Esophagus (tissue), 2 donors: Measurements from ENCODE around the gene SART3. TPM values are rescaled to one million over a fixed set of nuclear protein-coding genes. Genes with fewer than 3 reads are reported as not detected.

Experiments
- H3K27ac ChIP-seq, 2 donors: one replicate each; pipeline ENCODE4 v1.5.1; 2013; ENCODE audit warnings: low read depth in 2 of 2, mild to moderate bottlenecking in 2 of 2, inconsistent platforms in 1 of 2, low read length in 1 of 2, moderate library complexity in 1 of 2
- H3K27me3 ChIP-seq, 2 donors: one replicate each; pipeline ENCODE4 v1.6.1; 2013; ENCODE audit warnings: low read length in 2 of 2, control low read depth in 1 of 2, mild to moderate bottlenecking in 1 of 2; ENCODE audit not compliant: insufficient read depth in 2 of 2, control insufficient read depth in 1 of 2
- H3K36me3 ChIP-seq, 2 donors: one replicate each; pipeline ENCODE4 v1.6.1; 2013; ENCODE audit warnings: low read length in 1 of 2; ENCODE audit not compliant: control insufficient read depth in 2 of 2, insufficient read depth in 2 of 2
- H3K4me1 ChIP-seq, 2 donors: one replicate each; pipeline ENCODE4 v1.6.1; 2013; ENCODE audit warnings: low read length in 1 of 2; ENCODE audit not compliant: control insufficient read depth in 2 of 2, insufficient read depth in 2 of 2
- H3K4me3 ChIP-seq, 2 donors: one replicate each; pipeline ENCODE4 v1.5.1; 2013; ENCODE audit warnings: low read length in 2 of 2, mild to moderate bottlenecking in 2 of 2, low read depth in 1 of 2, moderate library complexity in 1 of 2
- H3K9me3 ChIP-seq, 2 donors: one replicate each; pipeline ENCODE4 v1.6.1; 2013; ENCODE audit warnings: mild to moderate bottlenecking in 2 of 2, low read depth in 1 of 2, low read length in 1 of 2, moderate library complexity in 1 of 2; ENCODE audit not compliant: control insufficient read depth in 2 of 2, insufficient read depth in 1 of 2
- WGBS, 2 donors: extraction: QIAGEN DNeasy Blood & Tissue Kit; methylation state at CpG; one replicate each; pipeline ENCODE4 v1.1.7; 2013; 5-methylcytosine and 5-hydroxymethylcytosine counted together
- polyA plus RNA-seq, 2 donors: library from polyadenylated mRNA; stranded (reverse); fragments of 200-250 nt; gene quantifications; one replicate each; pipeline ENCODE4 v1.2.3, GENCODE V29; 2013
- donor health status: healthy with polysubstance abuse.
- donor health status: Bipolar disorder and iron deficiency.

The SART3 gene
- 10 to 100 TPM; 10.8 to 16.0 TPM for polyA plus RNA-seq

GRCh38 chr12:108560752-108561719 lies at the start of gene SART3:
TSS of gene SART3 (minus strand) at chr12:108561173. CDS start at chr12:108561154, 19 bp downstream.
- no peaks in the 10 kb centered on the region for H3K27me3 ChIP-seq
- peak within 1 kb of the TSS; percentile 97 to 99 for H3K4me3 ChIP-seq
- H3K4me1 ChIP-seq = peaks cover 3 to 9% of the 10 kb centered on the region in 2 donors
- 0% methylated on average over 57 of the region's 57 CpGs for WGBS, 2 donors
- H3K9me3 ChIP-seq = no peaks in the 10 kb centered on the region
- peak within 1 kb of the TSS; percentile 87 to 95 for H3K27ac ChIP-seq
- peaks cover 0 to 3% of the 10 kb centered on the region in 2 donors for H3K36me3 ChIP-seq

- no peak overlapping the region for H3K27ac ChIP-seq
- 80 to 88% methylated on average over 8 of the region's 8 CpGs for whole genome bisulfite sequencing, 2 donors
Observed at GRCh38 chr12:108610336-108610815, 49.4 kb upstream of the SART3 start.

GRCh38 chr12:108609537-108610335 lies 48.8 kb upstream of the SART3 start:
- 56 to 62% methylated on average over 21 of the region's 21 CpGs for WGBS, 2 donors
- Histone ChIP-seq H3K36me3 (no peaks in the 10 kb centered on the region), H3K4me1 (peaks cover 0 to 3% of the 10 kb centered on the region in 2 donors), H3K27ac (no peak overlapping the region), H3K4me3 (no peak overlapping the region), H3K9me3 (no peaks in the 10 kb centered on the region), H3K27me3 (no peaks in the 10 kb centered on the region)

More at GRCh38 chr12:108610336-108610815, 49.4 kb upstream of the SART3 start:
- Histone ChIP-seq H3K4me3 (no peak overlapping the region), H3K36me3 (no peaks in the 10 kb centered on the region), H3K4me1 (peaks cover 0 to 3% of the 10 kb centered on the region in 2 donors), H3K9me3 (no peaks in the 10 kb centered on the region), H3K27me3 (no peaks in the 10 kb centered on the region)

GRCh38 chr12:108608616-108609015 lies 47.6 kb upstream of the SART3 start:
- no peak overlapping the region for H3K27ac ChIP-seq
- 81 to 85% methylated on average over 5 of the region's 5 CpGs for WGBS, 2 donors
- H3K36me3 ChIP-seq = no peaks in the 10 kb centered on the region
- no peaks in the 10 kb centered on the region for H3K9me3 ChIP-seq
- peaks cover 0 to 3% of the 10 kb centered on the region in 2 donors for H3K4me1 ChIP-seq
- H3K4me3 ChIP-seq = no peak overlapping the region
- no peaks in the 10 kb centered on the region for H3K27me3 ChIP-seq

GRCh38 chr12:108607981-108608600 lies 47.1 kb upstream of the SART3 start:
- Histone ChIP-seq H3K27me3 (no peaks in the 10 kb centered on the region), H3K9me3 (no peaks in the 10 kb centered on the region), H3K27ac (no peak overlapping the region), H3K36me3 (no peaks in the 10 kb centered on the region), H3K4me3 (no peak overlapping the region), H3K4me1 (peaks cover 0 to 3% of the 10 kb centered on the region in 2 donors)
- 84 to 86% methylated on average over 10 of the region's 10 CpGs for WGBS, 2 donors

- H3K27me3 ChIP-seq = no peaks in the 10 kb centered on the region
- no peak overlapping the region for H3K4me3 ChIP-seq
- 80 to 82% methylated on average over 9 of the region's 9 CpGs for WGBS, 2 donors
- H3K27ac ChIP-seq = no peak overlapping the region
- no peaks in the 10 kb centered on the region for H3K36me3 ChIP-seq
- no peaks in the 10 kb centered on the region for H3K9me3 ChIP-seq
- H3K4me1 ChIP-seq = peaks cover 0 to 3% of the 10 kb centered on the region in 2 donors
Observed at GRCh38 chr12:108606492-108606891, 45.5 kb upstream of the SART3 start.

- Histone ChIP-seq H3K4me3 (no peak overlapping the region), H3K4me1 (peaks cover 0 to 3% of the 10 kb centered on the region in 2 donors), H3K9me3 (no peaks in the 10 kb centered on the region), H3K36me3 (no peaks in the 10 kb centered on the region), H3K27ac (no peak overlapping the region), H3K27me3 (no peaks in the 10 kb centered on the region)
- 94 to 95% methylated on average over 4 of the region's 4 CpGs for WGBS, 2 donors
Observed at GRCh38 chr12:108605690-108606406, 44.9 kb upstream of the SART3 start.

- Histone ChIP-seq H3K9me3 (no peaks in the 10 kb centered on the region), H3K4me1 (peaks cover 0 to 3% of the 10 kb centered on the region in 2 donors)
- 51 to 53% methylated on average over 3 of the region's 3 CpGs for whole genome bisulfite sequencing, 2 donors
Observed at GRCh38 chr12:108605000-108605689, 44.2 kb upstream of the SART3 start.

More at GRCh38 chr12:108605000-108605689, 44.2 kb upstream of the SART3 start:
- Histone ChIP-seq H3K27ac (no peak overlapping the region), H3K4me3 (no peak overlapping the region), H3K36me3 (no peaks in the 10 kb centered on the region), H3K27me3 (no peaks in the 10 kb centered on the region)
